OCI-M2 (cell line): ENCODE data around the gene LCN6.
"Not testable (repeated sequence)": the region's sequence is repeated elsewhere in the genome, so short reads cannot be mapped to it uniquely, and the experiment has no call there.

ENCODE experiments used
- DNase-seq: peaks from one replicate; lab custom pipeline; 2025; ENCODE audit not compliant: unreplicated experiment; lab: John Stamatoyannopoulos, UW

Gene LCN6

DNA sequence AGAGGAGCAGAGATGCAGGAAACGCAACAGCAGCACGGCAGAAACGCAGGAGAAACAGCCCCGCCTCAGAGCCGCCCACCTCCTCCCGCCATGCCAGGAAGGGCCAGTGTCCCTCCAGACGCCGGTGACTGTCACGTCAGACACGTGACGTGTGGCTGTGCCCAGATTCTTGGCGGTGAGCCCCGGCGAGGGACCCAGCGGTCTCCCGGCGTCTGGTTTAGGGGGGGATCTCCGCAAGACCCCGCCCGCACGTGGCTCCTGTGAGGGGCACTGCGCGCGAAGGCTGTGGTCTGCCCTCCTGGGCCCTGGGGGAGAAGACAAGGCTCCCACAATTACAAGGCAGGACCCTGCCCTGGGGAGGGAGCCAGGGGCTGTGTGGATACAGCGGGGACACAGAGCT, 12.1 kb upstream of the LCN6 start:
- DNase-seq: no peak

DNA sequence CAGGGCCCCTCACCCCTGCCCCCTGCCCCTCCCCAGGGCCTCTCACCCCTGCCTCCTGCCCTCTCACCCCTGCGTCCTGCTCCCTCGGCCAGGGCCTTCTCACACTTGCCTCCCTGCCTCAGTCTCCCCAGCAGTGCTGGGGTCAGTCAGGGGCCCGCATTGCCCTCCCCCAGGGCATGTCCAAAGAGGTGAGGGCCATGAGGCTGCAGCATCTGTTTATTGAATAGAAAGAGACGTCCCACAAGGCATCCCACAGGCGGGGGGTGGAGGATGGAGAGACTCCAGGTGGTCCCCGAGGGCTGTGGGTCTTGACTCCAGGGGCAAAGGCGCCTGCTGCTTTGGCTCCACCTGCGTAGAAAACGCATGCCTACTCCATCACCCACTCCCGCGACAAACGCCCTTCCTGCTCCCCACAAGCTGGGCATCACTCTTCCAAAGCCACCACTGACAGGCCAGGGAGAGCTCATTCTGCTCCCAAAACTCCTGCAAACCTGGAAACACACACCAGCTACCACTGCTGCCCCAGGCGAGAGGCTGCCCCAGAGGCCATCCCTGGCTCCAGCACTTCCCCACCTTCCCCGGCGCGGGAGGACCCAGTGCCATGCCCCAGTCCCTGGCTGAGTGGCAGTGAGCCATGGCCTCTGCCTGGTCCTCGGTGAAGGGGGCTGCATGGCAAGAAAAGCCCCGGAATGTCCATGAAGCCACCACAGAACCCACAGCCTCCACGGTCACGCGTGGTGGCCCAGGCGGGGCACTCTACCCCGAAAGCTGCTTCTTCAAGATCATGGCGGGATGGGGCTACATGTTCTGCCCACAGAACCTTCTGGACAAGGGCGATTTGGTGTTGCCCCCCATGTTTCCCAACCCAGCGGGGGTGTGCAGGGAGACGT, 11.4 kb upstream of the LCN6 start:
- DNase-seq: no peak

DNA sequence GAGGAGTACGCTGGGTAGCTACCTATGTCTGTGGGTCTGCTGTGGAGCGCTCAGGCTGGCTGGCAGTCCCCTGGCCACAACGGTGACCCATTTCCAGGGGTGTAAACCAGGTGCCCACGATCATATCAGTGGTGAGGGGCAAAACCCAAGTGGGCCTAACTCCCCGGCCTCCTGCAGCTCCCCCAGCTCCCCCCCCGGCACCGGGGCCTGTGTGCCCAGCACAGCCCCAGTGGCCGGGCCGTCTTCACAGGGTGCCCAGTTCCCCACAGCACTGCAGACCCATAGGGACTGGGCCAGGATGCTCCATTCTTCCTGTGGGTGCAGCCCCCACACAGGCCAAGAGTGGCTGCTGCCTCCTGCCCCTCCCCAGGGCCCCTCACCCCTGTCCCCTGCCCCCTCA, 10.7 kb upstream of the LCN6 start:
- DNase-seq: no peak

DNA sequence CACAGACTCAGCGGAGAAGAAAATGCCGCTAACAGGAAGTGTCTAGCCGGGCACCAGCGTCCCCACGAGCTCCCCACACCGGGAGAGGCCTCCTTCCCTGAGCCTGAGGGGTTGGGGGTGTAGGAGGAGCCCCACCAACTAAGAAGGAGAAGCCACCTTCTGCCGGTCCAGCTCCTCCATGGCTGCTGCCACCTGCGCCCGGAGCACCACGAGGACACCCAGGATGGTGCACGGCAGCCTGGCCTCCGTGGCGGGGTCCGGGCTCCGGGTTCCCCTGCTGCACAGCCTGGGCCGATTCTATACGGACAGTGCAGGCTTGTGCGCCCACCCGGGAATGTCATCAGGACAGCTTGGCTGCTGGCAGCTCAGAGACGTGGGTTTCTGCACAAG, 9.4 kb upstream of the LCN6 start:
- no peak for DNase-seq

DNA sequence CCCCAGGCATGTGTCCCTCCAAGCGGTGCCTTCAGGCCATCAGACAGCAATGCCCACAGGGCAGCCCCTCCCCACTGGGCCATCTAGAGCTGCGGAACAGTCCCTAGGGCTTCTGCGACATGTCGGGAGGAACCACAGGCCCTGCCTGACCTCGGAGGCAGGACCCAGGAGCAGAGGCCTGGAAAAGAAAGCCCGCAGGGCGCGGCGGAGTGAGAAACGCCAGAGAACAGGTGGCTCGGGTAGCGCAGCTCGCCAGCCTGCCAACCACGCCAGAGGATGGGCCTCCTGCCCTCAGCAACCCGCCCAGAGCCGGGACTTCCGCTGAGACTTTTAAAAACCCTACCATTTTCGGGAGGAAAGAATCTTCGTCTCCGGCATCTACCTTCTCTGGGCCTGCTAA, 9.0 kb upstream of the LCN6 start:
- DNase-seq: no peak

DNA sequence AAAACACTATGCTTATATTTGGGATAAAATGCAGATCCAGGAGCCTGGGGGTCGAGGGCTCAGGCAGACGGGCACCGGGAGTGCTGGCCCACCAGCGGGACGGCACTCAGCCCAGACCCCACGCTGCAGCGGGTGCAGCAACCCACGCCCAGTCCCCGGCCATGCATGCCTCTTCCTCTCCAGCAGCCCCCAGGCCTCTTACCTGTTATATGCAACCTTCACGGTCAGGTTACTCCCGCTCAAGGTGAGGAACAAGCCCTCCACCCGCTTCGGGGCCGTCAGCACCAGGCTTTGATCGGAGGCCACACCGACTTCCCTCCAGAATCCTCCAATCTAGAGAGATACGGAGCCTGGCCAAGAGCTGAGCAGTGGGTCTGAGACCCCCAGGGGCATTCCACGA, 8.5 kb upstream of the LCN6 start:
- no peak for DNase-seq

DNA sequence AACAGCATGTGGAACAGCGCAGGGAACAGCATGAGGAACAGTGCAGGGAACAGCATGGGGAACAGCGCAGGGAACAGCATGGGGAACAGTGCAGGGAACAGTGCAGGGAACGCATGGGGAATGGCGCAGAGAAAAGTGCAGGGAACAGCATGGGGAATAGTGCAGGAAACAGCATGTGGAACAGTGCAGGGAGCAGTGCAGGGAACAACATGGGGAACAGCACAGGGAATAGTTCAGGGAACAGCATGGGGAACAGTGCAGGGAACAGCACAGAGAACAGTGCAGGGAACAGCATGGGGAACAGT, 7.8 kb upstream of the LCN6 start:
- DNase-seq: no peak

DNA sequence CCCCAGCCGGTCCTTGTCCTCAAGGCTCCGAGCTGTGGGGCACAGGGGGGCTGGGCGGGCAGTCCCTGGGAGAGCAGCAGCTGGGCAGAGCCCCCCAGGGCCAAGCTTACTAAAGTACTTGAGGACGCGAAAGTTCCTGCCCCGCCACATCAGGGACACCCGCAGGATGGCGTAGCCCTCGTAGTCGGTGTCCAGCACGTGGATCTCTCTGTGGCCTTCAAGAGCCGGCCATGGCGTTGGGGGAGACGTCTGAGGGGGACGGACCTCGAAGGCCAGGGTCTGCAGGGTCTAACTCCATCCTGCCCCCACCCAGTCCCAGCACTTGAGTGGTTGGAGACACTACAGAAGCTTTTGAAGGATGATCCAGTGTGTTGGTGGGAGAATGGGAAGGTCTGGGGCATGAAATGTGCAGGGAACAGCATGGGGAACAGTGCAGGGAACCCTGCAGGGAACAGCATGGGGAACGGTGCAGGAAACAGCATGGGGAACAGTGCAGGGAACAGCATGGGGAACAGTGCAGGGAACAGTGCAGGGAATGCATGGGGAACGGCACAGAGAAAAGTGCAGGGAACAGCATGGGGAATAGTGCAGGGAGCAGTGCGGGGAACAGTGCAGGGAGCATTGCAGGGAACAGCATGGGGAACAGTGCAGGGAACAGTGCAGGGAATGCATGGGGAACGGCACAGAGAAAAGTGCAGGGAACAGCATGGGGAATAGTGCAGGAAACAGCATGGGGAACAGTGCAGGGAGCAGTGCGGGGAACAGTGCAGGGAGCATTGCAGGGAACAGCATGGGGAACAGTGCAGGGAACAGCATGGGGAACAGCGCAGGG, 7.2 kb upstream of the LCN6 start:
- not testable (repeated sequence) for DNase-seq

DNA sequence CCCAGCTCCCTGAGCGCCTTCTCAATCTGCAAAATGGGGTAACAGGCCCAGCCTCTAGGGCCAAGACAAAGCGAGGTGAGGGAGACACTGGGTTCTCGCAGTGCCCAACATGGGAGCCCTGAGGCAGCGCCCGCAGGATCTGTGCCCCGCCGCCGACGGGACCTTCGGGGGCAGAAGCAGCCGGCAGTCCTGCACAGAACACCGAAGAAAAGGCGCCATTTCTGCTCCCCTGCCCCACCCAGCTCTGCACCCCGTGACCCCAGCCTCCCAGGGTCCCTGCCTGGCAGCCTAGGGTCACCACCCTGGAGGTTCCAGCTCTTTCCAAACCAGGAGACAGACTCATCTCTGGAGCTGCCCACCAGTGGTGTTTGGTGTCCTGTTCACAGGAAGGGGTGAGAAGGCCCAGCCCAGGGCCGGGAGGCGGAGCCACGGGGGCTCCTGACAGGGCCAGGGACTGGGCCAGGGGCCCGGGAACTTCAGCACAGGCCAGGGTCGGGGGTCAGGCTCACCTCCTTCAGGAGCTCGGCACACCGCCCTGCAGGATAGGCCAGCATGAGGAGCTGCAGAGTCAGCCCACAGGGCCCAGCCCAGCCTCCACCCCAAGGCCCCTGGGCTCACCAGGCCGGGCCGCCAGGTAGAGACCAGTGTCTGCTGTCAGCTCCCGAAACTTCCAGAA, 6.4 kb upstream of the LCN6 start:
- no peak for DNase-seq

DNA sequence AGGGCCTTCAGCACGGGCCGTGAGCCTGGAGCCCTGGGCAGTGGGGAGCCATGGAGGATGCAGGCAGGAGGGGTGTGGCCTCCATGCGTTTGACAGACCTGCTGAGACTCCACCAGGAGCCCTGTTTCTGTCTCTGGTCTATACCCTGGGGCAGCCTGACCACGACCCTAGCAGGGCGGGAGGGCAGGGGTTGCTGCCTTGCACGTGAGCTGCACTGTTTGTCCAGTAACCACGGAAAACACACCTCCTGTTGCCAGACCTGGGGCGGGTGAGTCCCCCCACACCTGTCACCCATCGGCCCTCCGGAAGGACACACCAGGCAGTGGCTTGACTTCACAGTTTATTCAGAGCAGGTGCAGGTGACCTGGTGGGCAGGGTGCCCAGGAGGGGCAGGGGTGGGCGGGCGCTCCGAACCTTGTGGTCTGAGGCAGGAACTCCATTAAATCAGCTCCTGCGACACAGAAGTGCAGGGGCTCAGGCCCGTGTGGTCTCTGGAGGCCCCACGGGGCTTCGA, 5.8 kb upstream of the LCN6 start:
- no peak for DNase-seq

DNA sequence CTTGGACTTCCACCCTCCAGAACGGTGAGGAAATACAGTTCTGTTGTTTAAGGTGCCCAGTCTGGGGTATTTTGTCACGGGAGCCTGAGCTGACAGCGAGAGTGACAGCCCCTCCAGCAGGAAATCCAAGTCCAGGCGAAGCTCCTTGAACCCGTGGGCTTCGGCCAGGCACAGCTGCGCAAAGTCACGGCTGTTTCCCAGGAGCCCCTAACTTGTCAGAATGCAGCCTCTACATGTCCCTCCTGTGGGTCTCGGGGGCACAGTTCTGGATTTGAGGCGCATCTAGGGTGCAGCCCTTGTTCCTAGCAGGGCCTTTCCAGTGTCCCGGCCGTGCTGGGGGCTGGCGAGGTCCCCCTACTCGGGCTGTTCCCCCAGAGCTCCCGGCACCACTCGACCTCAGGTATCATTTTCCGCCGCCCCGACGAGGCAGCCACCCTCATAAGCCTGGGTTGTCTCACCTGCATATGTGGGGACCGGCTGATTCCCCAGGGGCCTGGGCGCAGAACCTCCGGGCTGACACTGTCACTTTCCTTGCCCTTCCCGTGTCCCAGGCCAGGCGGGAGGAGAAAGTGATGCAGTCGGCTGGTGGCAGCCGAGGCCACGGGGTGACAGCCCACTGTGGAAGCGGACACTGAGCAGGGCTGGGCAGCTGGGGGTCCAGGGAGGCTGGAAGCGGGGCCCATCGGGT, 5.2 kb upstream of the LCN6 start:
- no peak for DNase-seq

DNA sequence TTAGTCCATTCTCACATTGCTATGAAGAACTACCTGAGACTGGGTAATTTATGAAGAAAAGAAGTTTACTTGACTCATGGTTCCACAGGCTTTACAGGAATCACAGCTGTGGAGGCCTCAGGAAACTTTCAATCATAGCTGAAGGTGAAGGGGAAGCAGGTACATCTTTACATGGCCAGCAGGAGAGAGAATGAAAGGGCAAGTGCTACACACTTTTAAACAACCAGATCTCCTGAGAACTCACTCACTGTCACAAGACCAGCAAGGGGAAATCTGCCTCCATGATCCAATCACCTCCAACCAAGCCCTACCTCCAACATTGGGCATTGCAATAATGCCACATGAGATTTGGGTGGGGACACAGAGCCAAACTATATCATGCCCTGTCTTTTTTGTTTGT, 3.5 kb upstream of the LCN6 start:
- no peak for DNase-seq

DNA sequence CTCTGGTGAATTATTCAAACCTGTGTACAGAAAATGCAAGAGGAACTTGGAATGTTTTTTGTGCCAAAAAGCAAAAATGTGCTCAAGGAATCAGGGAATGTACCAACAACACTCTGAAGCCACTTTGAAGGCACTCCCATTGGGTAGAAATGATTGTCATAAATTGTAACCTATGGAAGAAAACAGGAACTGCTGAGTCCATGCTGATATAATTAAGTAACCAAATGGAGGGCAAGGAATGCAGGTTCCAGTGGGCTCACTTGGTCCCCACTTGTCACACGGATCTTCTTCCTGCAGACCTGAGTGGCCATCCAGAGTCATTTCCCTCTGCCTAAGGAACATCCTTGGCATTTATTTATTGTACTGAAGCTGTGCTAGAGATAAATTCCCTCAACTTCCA, 2.9 kb upstream of the LCN6 start:
- no peak for DNase-seq

DNA sequence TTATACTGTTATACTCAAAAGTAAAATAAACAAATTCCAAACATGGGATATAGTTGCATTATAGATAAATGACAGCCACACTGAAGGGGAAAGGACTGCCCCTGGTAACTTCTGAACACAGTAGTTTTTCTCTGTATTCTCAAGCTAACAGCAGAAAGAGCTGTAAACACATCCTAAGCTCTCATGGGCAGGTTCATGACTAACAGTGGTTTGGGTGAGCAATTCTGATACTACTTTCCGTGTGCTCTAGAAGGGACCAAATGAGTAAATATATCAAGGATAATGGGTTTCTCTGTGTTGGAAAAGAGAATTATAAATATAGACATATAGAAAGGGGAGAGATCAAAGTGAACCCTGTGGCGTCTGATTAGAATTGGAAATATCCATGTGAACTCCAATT, 2.2 kb upstream of the LCN6 start:
- no peak for DNase-seq

DNA sequence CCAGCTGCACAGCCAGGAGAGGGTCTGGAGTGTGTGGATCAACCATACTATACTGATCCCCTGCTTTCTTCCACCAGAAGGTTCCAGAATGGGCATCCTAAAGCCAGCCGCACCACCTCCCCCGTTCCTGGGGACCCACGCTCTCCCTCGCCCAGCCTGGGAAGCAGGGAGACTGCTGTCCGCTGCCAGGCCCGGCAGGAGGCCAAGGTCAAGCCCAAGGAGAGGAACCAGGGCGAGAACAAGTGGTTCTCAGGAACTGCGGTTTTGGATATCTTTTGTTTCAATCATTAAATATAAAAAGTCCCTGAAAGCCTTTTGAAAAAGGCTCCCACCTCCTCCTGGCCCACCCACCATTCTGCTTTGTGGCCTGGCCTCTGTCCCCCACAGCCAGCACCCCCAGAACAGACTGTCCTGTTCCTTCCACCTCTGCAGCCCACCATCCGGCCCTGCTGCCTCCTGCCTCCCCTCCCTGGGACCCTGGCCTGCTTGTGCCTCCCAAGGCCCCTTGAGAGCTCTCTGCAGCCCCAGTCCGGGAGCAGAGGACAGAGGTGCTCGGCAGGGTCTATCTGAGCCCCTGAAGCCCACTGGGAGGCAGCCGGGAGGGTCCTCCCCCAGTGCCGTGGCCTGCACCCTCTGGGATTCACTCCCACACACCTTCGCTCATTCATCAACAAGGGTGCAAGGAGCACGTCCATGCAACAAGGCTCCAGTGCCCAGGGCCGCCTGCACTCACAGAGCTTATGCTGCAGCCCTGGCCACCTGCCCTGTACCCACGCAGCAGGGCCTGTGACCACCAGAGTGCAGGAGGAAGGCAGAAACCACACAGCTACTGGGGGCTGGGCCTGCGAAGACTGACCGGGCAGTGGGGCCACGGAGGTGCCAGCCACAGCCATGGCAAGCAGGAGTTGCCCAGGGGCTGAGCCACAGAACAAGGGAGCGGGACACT, 614 bp upstream of the LCN6 start:
- DNase-seq: no peak

DNA sequence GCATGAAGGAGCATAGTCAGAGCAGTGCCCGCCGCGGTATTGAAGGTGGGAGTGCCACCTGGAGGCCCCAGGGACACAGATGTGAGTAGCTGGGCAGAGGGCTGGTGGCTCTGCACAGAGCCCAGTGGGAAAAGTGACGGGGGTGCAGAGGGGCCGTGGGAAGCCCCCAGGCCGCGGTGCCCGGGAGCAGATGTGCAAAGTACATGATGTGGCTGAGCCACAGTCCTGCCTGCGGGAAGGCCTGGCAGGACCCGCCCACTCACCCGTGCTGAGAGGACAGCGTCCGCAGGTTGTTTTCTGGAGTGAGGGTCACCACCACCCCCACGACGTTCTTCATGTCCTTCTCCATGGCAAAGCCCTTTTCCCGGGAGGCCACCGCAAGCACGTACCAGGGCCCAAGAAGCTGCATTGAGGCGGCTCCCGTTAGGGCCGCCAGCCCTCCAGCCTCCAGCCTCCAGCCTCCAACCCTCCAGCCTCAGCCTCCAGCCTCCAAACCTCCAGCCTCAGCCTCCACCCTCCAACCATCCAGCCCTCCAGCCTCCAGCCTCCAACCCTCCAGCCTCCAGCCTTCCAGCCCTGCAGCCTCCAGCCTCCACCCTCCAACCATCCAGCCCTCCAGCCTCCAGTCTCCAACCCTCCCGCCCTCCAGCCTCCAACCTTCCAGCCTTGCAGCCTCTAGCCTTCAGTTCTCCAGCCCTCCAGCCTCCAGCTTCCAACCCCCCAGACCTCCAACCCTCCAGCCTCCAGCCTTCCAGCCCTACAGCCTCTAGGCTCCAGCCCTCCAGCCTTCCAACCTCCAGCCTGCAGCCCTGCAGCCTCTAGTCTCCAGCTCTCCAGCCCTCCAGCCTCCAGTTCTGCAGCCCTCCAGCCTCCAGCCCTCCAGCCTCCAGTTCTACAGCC, 914 bp downstream of the LCN6 start:
- DNase-seq: no peak

DNA sequence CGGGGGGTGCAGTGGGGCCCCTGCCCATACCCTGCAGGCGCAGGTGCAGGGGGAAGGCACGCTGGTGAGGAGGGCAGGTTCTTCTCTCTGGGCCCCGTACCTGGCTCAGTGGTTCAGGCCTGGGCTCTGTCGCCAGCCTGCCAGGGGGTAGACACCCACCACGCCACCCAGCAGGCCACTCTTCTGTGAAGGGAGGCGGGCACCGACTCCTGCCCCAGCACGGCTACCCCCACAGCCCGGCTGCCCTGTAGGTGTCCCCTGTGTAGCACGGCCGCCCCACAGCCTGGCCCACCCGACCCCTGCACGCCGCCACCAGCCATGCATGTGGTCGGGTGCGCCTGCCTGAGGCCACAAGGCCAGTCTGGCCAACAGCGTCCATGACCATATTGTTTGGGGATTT, 1.7 kb downstream of the LCN6 start:
- no peak for DNase-seq

DNA sequence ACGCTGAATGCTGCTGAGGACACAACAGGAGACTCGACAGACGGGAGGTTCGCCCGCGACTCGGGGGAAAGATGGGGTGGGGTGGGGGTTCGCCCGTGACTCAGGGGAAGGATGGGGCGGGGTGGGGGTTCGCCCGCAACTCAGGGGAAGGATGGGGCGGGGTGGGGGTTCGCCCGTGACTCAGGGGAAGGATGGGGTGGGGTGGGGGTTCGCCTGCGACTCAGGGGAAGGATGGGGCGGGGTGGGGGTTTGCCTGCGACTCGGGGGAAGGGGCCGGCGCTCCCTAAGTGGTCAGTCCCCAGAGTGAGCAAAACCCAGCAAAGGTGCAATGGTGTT, 2.2 kb downstream of the LCN6 start:
- no peak for DNase-seq
